ENCODE measurements around the gene CYLC2. TPM values are rescaled to one million over a fixed set of nuclear protein-coding genes. Genes with fewer than 3 reads are reported as not detected.

Gene CYLC2
- total and polyA plus RNA-seq, 2 donors (not counting 1 experiment from before 2014, with no cell fraction given), result not detected

- 97% methylated on average over 7 of the region's 7 CpGs for WGBS (ENCODE audit: insufficient coverage)
- Histone ChIP-seq H3K4me2 (replicated peaks; ENCODE audit: low read depth, low read length, poor library complexity, severe bottlenecking) (no peak overlapping the region), H2AFZ (ENCODE audit: insufficient read depth, low read depth, low read length, poor library complexity, severe bottlenecking) (no peak overlapping the region), H3K4me3 (ENCODE audit: control extremely low read depth in 1 of 5, extremely low read depth in 1 of 5, insufficient read depth in 1 of 5, low read depth in 2 of 5, low read length in 4 of 5) (no peak overlapping the region), H3K27me3 (replicated peaks in 1 of 4; ENCODE audit: control extremely low read depth in 1 of 4, control insufficient read depth in 3 of 4, insufficient read depth in 4 of 4, low read length in 3 of 4) (no peaks in the 10 kb centered on the region), H3K4me1 (ENCODE audit: control insufficient read depth in 2 of 2, insufficient read depth in 2 of 2, low read length in 2 of 2) (no peaks in the 10 kb centered on the region), H3K36me3 (replicated peaks in 1 of 2; ENCODE audit: control extremely low read depth in 1 of 2, control insufficient read depth in 1 of 2, extremely low read depth in 1 of 2, insufficient read depth in 2 of 2, low read length in 1 of 2) (no peaks in the 10 kb centered on the region), H3K9ac (ENCODE audit: low read length) (no peak overlapping the region), H3K79me2 (ENCODE audit: control insufficient read depth, insufficient read depth, low read length) (no peaks in the 10 kb centered on the region), H3K9me3 (ENCODE audit: control extremely low read depth in 1 of 3, control insufficient read depth in 2 of 3, insufficient read depth in 1 of 3, low read length in 2 of 3) (peaks cover 0 to 17% (median 0%) of the 10 kb centered on the region in 3 donors), H3K27ac (ENCODE audit: low read length in 2 of 2) (no peak overlapping the region), H4K20me1 (ENCODE audit: control insufficient read depth, insufficient read depth, low read length, poor library complexity, severe bottlenecking) (no peaks in the 10 kb centered on the region)
- DNase-seq (no peak), ATAC-seq (ENCODE audit: low read depth) (no peak)
- no peak for TF ChIP-seq EZH2 (IDR thresholded peaks at IDR 0.05; ENCODE audit: borderline replicate concordance, insufficient read depth, low read depth, low read length, poor library complexity, severe bottlenecking)
- TF ChIP-seq CTCF (IDR thresholded peaks at IDR 0.05), result no peak
- Mint-ChIP-seq H3K4me1 (no peaks in the 10 kb centered on the region), H3K27ac (no peak overlapping the region), H3K9me3 (ENCODE audit: insufficient read depth) (peaks cover 10% of the 10 kb centered on the region), H3K4me3 (no peak overlapping the region), H3K27me3 (no peaks in the 10 kb centered on the region)
- intact Hi-C loops (cut with micrococcal nuclease), result no loop called here
- ChIA-PET CTCF (no interaction called here), POLR2A (no interaction called here)
These were observed 28.1 kb upstream of the CYLC2 start for GRCh38 chr9:102966999-102967398.

- Mint-ChIP-seq H3K27me3 (no peaks in the 10 kb centered on the region), H3K27ac (no peak overlapping the region), H3K4me3 (no peak overlapping the region), H3K4me1 (no peaks in the 10 kb centered on the region), H3K9me3 (ENCODE audit: insufficient read depth) (peaks cover 10% of the 10 kb centered on the region)
- ChIA-PET POLR2A (no interaction called here), CTCF (no interaction called here)
- no peaks in the 10 kb centered on the region for H4K20me1 ChIP-seq (ENCODE audit: control insufficient read depth, insufficient read depth, low read length, poor library complexity, severe bottlenecking)
- intact Hi-C loops (cut with micrococcal nuclease), result no loop called here
- H3K27me3 ChIP-seq (replicated peaks in 1 of 4; ENCODE audit: control extremely low read depth in 1 of 4, control insufficient read depth in 3 of 4, insufficient read depth in 4 of 4, low read length in 3 of 4), result no peaks in the 10 kb centered on the region
- TF ChIP-seq CTCF (IDR thresholded peaks at IDR 0.05), result no peak
- H3K4me2 ChIP-seq (replicated peaks; ENCODE audit: low read depth, low read length, poor library complexity, severe bottlenecking), result no peak overlapping the region
- no peak overlapping the region for H3K27ac ChIP-seq (ENCODE audit: low read length in 2 of 2)
- 95% methylated on average over 2 of the region's 2 CpGs for WGBS (ENCODE audit: insufficient coverage)
- no peaks in the 10 kb centered on the region for H3K4me1 ChIP-seq (ENCODE audit: control insufficient read depth in 2 of 2, insufficient read depth in 2 of 2, low read length in 2 of 2)
- H3K79me2 ChIP-seq (ENCODE audit: control insufficient read depth, insufficient read depth, low read length), result no peaks in the 10 kb centered on the region
- H3K9ac ChIP-seq (ENCODE audit: low read length), result no peak overlapping the region
- no peak overlapping the region for H2AFZ ChIP-seq (ENCODE audit: insufficient read depth, low read depth, low read length, poor library complexity, severe bottlenecking)
- no peak for DNase-seq
- no peaks in the 10 kb centered on the region for H3K36me3 ChIP-seq (replicated peaks in 1 of 2; ENCODE audit: control extremely low read depth in 1 of 2, control insufficient read depth in 1 of 2, extremely low read depth in 1 of 2, insufficient read depth in 2 of 2, low read length in 1 of 2)
- peaks cover 0 to 17% (median 0%) of the 10 kb centered on the region in 3 donors for H3K9me3 ChIP-seq (ENCODE audit: control extremely low read depth in 1 of 3, control insufficient read depth in 2 of 3, insufficient read depth in 1 of 3, low read length in 2 of 3)
- no peak for ATAC-seq (ENCODE audit: low read depth)
- no peak overlapping the region for H3K4me3 ChIP-seq (ENCODE audit: control extremely low read depth in 1 of 5, extremely low read depth in 1 of 5, insufficient read depth in 1 of 5, low read depth in 2 of 5, low read length in 4 of 5)
These were observed 27.2 kb upstream of the CYLC2 start for GRCh38 chr9:102967979-102968378.

Measured in B cell (primary cell).